GM18526 (cell line): ENCODE measurements around the gene LASP1.

Experiments
- POLR2A ChIP-seq: IDR thresholded peaks from 3 replicates; pipeline ENCODE4 v1.6.1; 2011; ENCODE audit not compliant: insufficient read length; ENCODE audit errors: extremely low read depth

LASP1 gene

GRCh38 chr17:38869526-38870258, at the start of gene LASP1:
LASP1 (plus strand) TSS chr17:38870058; CDS start chr17:38870190, 132 bp downstream.
- peak; percentile 96 for TF ChIP-seq POLR2A

- peak; percentile 83 for TF ChIP-seq POLR2A
Observed at GRCh38 chr17:38824899-38825761, 44.7 kb upstream of the LASP1 start, which contains the start of gene CWC25. CWC25 (minus strand) TSS chr17:38825321; CDS start chr17:38825183, 138 bp downstream.

DNA sequence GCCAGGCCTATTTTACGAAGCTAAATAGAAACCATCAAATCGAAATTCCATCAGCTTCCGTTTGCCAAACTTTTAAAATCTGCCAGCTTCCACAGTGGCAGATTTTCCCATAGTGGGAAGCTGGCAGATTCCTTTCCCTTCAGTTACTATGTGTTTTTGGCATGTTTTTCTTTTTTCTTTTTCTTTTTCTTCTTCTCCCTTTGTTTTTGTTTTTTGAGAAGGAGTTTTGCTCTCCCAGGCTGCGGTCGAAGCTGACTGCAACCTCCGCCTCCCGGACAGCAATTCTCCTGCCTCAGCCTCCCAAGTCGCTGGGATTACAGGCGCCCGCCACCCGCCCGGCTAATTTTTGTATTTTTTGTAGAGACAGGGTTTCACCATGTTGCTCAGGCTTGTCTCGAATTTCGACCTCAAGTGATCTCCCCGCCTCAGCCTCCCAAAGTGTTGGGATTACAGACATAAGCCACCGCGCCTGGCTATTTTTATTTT, 44.1 kb upstream of the LASP1 start:
- TF ChIP-seq POLR2A = no peak

DNA sequence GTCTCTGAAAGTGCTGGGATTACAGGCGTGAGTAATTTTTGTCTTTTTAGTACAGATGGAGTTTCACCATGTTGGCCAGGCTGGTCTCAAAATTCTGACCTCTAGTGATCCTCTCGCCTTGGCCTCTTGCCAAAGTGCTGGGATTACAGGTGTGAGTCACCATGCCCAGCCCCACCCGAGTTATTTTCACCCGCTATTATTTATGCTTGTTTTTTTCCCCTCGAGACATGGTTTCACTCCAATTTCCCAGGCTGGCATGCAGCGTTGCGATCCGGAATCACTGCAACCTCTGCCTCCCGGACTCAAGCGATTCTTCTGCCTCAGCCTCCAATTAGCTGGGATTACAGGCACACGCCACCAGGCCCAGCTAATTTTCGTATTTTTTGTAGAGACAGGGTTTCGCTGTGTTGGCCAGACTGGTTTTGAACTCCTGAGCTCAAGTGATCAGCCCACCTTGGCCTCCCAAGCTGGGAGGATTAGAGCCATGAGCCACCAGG, 25.5 kb upstream of the LASP1 start:
- TF ChIP-seq POLR2A = no peak

DNA sequence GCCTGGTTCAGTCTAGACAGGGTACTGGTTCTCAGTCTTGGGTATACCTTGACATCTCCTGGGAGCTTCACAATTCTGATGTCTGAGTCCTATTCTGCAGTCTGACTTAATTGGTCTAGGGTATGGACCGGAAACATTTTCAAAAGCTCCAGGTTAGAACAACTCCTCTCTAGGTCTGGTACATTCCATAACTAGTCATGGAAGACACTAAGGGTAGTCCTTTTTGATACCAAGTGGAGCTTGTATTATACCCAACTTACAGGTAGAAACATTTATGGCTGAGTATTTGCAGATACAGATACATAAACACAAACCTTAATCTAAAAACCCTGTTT, 21.3 kb upstream of the LASP1 start:
- TF ChIP-seq POLR2A = no peak

DNA sequence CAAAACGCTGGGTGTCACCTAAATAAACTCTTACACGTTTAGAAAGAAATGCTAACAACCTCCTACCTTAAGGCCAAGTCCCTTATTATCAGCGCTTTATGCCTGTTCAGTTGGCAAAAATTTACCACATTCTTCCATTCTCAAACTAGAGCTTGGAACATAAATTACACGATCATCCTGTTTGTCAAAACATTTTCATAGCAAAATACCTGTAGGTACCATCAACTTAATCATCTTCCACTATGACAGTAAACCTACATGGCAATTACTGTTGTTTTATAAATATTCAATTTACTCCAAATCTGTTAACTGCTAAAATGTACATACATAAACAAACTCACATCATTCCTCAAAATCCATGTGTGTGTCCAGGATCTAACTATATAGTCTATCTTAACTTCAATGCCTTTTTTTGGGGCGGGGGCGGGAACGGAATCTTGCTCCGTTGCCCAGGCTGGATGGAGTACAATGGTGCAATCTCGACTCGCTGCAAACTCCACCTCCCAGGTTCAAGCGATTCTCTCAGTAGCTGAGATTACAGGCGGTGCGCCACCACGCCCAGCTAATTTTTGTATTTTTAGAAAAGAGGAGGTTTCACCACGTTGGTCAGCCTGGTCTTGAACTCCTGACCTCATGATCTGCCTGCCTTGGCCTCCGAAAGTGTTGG, 20.8 kb upstream of the LASP1 start:
- no peak for TF ChIP-seq POLR2A

DNA sequence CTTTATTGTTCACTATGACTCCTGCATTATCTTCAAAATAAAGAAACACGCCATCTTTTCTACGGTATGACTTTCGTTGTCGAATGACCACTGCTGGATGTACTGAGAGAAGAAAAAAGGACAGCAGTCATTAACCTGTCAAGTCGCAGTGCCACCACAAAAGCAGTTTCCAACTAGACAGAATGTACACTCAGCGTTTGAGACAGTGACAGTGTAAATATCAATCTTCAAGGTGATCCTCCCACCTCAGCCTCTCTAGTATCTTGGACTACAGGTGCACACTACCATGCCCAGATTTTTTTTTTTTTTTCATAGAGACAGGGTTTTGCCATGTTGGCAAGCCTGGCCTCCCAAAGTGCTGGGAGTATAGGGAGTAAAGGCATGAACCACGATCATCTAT, 19.5 kb upstream of the LASP1 start:
- TF ChIP-seq POLR2A = no peak

GRCh38 chr17:38851434-38851833, 18.4 kb upstream of the LASP1 start:
- TF ChIP-seq POLR2A = no peak

- no peak for TF ChIP-seq POLR2A
Observed at GRCh38 chr17:38852771-38853291, 17.0 kb upstream of the LASP1 start.

DNA sequence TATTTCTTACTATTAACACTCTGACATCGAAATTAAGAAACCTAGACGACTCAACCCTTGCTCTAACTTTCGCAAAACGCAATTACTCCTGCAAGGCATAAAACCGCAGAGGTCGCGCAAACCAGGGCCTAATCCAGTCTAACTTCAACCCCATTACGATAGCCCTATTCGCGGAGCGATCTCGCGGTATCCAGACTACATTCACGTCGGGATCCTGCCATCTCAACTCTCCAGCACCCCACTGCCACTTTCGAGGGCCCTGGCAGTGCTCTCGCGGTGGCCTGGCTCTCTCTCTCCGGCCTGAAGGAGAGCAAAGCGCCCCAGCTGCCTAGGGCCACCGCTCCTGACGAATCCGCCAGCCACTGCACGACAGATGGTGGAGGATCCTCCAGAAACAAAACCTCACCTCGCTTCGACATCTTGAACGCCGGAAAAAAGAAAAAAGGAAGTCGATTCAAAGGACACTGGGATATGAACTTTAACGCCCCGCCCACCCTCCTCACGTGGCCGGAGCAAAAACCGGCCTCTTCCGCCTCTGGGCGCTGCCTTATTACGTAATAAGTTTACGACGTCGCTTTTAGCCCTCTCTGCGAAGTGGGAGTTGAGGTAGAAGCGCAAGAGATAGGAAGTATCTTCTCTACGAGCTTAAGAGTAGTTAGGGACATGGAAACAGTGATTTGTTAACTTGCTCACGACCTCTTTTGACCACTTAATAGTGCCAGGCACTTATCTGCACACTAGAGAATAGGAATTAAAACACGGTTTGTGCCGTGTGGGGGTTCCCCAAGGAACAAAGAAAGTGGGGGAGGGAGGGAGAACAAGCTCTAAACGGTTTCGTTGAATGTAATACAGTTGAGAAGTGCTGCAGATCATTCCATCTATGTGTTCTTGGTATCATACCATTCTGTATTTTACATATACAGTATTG, 16.3 kb upstream of the LASP1 start, which contains the start of gene RPL23:
RPL23 (minus strand) TSS at position 430 of the 928 bp plus-strand sequence; CDS start at position 419, 11 bp downstream.
- TF ChIP-seq POLR2A = peak; percentile 97

- TF ChIP-seq POLR2A = no peak
Observed at GRCh38 chr17:38857271-38857670, 12.6 kb upstream of the LASP1 start.

DNA sequence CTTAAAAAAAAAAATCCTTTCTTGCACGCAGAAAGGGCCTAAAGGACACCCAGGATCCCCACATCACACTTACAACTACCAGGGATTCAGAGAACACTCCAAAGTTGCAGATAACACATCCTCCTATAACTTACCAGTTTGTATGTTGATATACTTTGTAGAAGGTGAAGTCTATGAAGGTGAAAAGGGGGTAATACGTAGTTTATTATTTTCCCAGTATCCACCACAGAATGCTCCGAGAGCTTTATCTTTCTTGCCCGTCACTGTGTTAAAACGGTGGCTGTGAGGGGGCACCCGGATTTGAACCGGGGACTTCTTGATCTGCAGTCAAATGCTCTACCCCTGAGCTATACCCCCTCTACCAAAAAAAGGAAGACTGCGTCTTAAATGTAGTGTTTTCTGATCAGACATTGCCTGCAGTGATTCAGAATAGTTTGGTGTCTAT, 8.4 kb upstream of the LASP1 start:
- no peak for TF ChIP-seq POLR2A

DNA sequence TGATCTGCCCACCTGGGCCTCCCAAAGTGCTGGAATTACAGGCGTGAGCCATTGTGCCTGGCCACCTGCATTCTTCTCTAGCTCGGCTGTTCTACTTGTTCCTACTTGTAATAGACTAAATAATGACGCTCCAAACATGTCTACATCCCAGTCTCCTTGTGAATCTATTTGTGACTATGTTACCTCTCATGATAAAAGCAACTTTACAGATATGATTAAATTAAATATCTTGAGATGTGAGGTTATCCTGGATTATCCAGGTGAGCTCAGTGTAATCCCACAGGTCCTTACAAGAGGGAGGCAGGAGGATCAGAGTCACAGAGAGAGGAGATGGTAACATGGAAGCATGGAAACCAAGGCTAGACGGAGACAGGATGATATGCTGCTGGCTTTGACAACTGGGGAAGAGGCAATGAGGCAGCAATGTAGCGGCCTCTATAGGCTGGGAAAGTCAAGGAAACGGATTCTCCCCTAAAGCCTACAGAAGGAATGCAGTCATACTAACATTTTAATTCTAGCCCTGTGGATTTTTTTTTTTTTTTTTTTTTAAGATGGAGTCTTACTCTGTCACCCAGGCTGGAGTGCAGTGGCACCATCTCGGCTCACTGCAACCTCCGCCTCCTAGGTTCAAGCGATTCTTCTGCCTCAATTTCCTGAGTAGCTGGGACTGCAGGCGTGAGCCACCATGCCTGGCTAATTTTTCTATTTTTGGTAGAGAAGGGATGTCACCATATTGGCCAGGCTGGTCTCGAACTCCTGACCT, 5.0 kb upstream of the LASP1 start:
- no peak for TF ChIP-seq POLR2A
